Stimulated activated CD8-positive, alpha-beta memory T cell treated with anti-CD3 and anti-CD28 coated beads, Interleukin-12 subunit alpha, Interleukin-12 subunit beta, amount 100 ng/mL, for 24 hours (primary cell): ENCODE data around the gene AMPH.

Source experiments
- DNase-seq: peaks from one replicate; pipeline ENCODE4 v3.0.0-alpha.2; 2020; ENCODE audit errors: extremely low read depth

The AMPH gene

GRCh38 chr7:38630720-38631673 lies at the start of gene AMPH:
Gene AMPH, minus strand, starts transcription at chr7:38631373. Its CDS starts 22 bp downstream, at chr7:38631351.
- DNase-seq: no peak

- DNase-seq: no peak
Measured at GRCh38 chr7:38679419-38679818, 48.2 kb upstream of the AMPH start.

GRCh38 chr7:38678698-38679054 lies 47.5 kb upstream of the AMPH start:
- no peak for DNase-seq

- no peak for DNase-seq
Measured at GRCh38 chr7:38677981-38678697, 47.0 kb upstream of the AMPH start.

- DNase-seq: no peak
Measured at GRCh38 chr7:38675494-38676106, 44.4 kb upstream of the AMPH start.

GRCh38 chr7:38674513-38674912 lies 43.3 kb upstream of the AMPH start:
- no peak for DNase-seq

GRCh38 chr7:38673795-38674194 lies 42.6 kb upstream of the AMPH start:
- DNase-seq: no peak

- DNase-seq: no peak
Measured at GRCh38 chr7:38671911-38672905, 41.0 kb upstream of the AMPH start.

GRCh38 chr7:38669965-38670520 lies 38.9 kb upstream of the AMPH start:
- no peak for DNase-seq

- DNase-seq: no peak
Measured at GRCh38 chr7:38664972-38665371, 33.8 kb upstream of the AMPH start.

GRCh38 chr7:38660427-38661099 lies 29.4 kb upstream of the AMPH start:
- DNase-seq: no peak

- DNase-seq: no peak
Measured at GRCh38 chr7:38659931-38660330, 28.8 kb upstream of the AMPH start.

GRCh38 chr7:38658921-38659320 lies 27.7 kb upstream of the AMPH start:
- DNase-seq: no peak

GRCh38 chr7:38656968-38657367 lies 25.8 kb upstream of the AMPH start:
- no peak for DNase-seq

- DNase-seq: no peak
Measured at GRCh38 chr7:38655833-38656774, 24.9 kb upstream of the AMPH start.

GRCh38 chr7:38637957-38638356 lies 6.8 kb upstream of the AMPH start:
- no peak for DNase-seq

- DNase-seq: no peak
Measured at GRCh38 chr7:38632411-38632810, 1.2 kb upstream of the AMPH start.

GRCh38 chr7:38629651-38630510 lies 1.3 kb downstream of the AMPH start:
- DNase-seq: no peak
